HCT116 (cell line): Measurements from ENCODE around the gene THSD8. TPM values are rescaled to one million over a fixed set of nuclear protein-coding genes. Genes with fewer than 3 reads are reported as not detected.

Experiments
- ATAC-seq: fragments of 200-7000 bp; cut with Tn5 transposase; 2 replicates; pipeline ENCODE4 v1.9.1; 2020; ENCODE audit warnings: mild to moderate bottlenecking, moderate library complexity
- BruUV-seq: library from RNA; stranded (reverse); fragments of 400-500 nt; replicated peaks from 2 replicates; lab custom pipeline; 2021; lab: Mats Ljungman, UMichigan
- CTCF ChIA-PET: fragments of 300-600 bp; sonication (Branson Sonifier 250); formaldehyde crosslinking; loops from one replicate; lab custom pipeline; 2021; ENCODE audit warnings: antibody characterized with exemption; lab: Charles Lee
- POLR2A ChIA-PET: fragments of 300-600, 350-600 bp; sonication (Branson Sonifier 250); formaldehyde crosslinking; loops from one replicate; lab custom pipeline; 2021; ENCODE audit warnings: antibody characterized with exemption; lab: Charles Lee
- RAD21 ChIA-PET, 2 experiments: fragments of 300-600 bp; sonication (Branson Sonifier 250); formaldehyde crosslinking; loops; one replicate each; lab custom pipeline; 2023; ENCODE audit warnings: low total read pairs in 2 of 2; ENCODE audit not compliant: uncharacterized antibody in 2 of 2, unreplicated experiment in 2 of 2, low non-redundant PET in 1 of 2; lab: Charles Lee
- DNase-seq: peaks from one replicate; pipeline ENCODE4 v3.0.0-alpha.2; 2010; ENCODE audit warnings: low read depth, low spot score
- H2AFZ ChIP-seq: fragments of 200-600 bp; shearing (Covaris generic), sonication (generic); 2 replicates; pipeline ENCODE4 v1.6.1; 2017; ENCODE audit warnings: low read depth, mixed run types, mixed read lengths, antibody characterized with exemption, low read length; ENCODE audit not compliant: poor library complexity, severe bottlenecking
- H3K27ac ChIP-seq: 2 replicates; pipeline ENCODE4 v1.5.1; 2012; ENCODE audit warnings: low read depth, low read length
- H3K27me3 ChIP-seq: fragments of 200-600 bp; sonication (generic); 2 replicates; pipeline ENCODE4 v1.6.1; 2016; ENCODE audit warnings: mixed run types, low read length, mixed read lengths; ENCODE audit not compliant: insufficient read depth
- H3K36me3 ChIP-seq, 2 experiments: fragments of 200-500 bp in 1 of 2; fragments of 200-600 bp in 1 of 2; sonication (Bioruptor generic) in 1 of 2; sonication (generic) in 1 of 2; 2 replicates each; pipeline versions ENCODE4 v1.5.1 to v1.6.1; 2014 to 2016; ENCODE audit warnings: low read length in 2 of 2, inconsistent platforms in 1 of 2, mixed read lengths in 1 of 2, mixed run types in 1 of 2; ENCODE audit not compliant: insufficient read depth in 2 of 2, control insufficient read depth in 1 of 2
- H3K4me1 ChIP-seq, 2 experiments: fragments of 200-600 bp in 1 of 2; sonication (generic) in 1 of 2; 2 replicates each; pipeline versions ENCODE4 v1.5.1 to v1.6.1; 2012 to 2017; ENCODE audit warnings: low read length in 2 of 2, inconsistent platforms in 1 of 2, mild to moderate bottlenecking in 1 of 2, mixed read lengths in 1 of 2, mixed run types in 1 of 2, moderate library complexity in 1 of 2; ENCODE audit not compliant: insufficient read depth in 2 of 2, control insufficient read depth in 1 of 2
- H3K4me2 ChIP-seq: fragments of 200-600 bp; sonication (generic); 2 replicates; pipeline ENCODE4 v1.6.1; 2017; ENCODE audit warnings: mixed run types, low read length, mixed read lengths
- H3K4me3 ChIP-seq, 2 experiments: fragments of 200-600 bp in 1 of 2; sonication (generic) in 1 of 2; replicated peaks in 1 of 2; 2 replicates each; pipeline ENCODE4 v1.5.1; 2011 to 2016; ENCODE audit warnings: low read length in 2 of 2, control low read depth in 1 of 2, low read depth in 1 of 2, mild to moderate bottlenecking in 1 of 2, mixed read lengths in 1 of 2, mixed run types in 1 of 2
- H3K79me2 ChIP-seq: fragments of 200-600 bp; sonication (generic); 2 replicates; pipeline ENCODE4 v1.6.1; 2017; ENCODE audit warnings: mild to moderate bottlenecking, mixed run types, low read length, moderate library complexity, mixed read lengths; ENCODE audit not compliant: insufficient read depth
- H3K9ac ChIP-seq: fragments of 200-600 bp; sonication (generic); 2 replicates; pipeline ENCODE4 v1.6.1; 2016; ENCODE audit warnings: low read length, mixed read lengths
- H3K9me2 ChIP-seq: fragments of 200-600 bp; sonication (generic), shearing (Covaris generic); 2 replicates; pipeline ENCODE4 v1.6.1; 2017; ENCODE audit warnings: mixed run types, mild to moderate bottlenecking, moderate library complexity; ENCODE audit not compliant: insufficient read depth
- H3K9me3 ChIP-seq, 2 experiments: fragments of 200-500 bp in 1 of 2; fragments of 200-600 bp in 1 of 2; sonication (Bioruptor generic) in 1 of 2; sonication (generic) in 1 of 2; 2 replicates each; pipeline ENCODE4 v1.6.1; 2014 to 2017; ENCODE audit warnings: low read length in 2 of 2, mixed read lengths in 2 of 2, inconsistent platforms in 1 of 2, low read depth in 1 of 2, mild to moderate bottlenecking in 1 of 2, mixed run types in 1 of 2, moderate library complexity in 1 of 2; ENCODE audit not compliant: control insufficient read depth in 1 of 2, insufficient read depth in 1 of 2
- H4K20me1 ChIP-seq: fragments of 200-600 bp; sonication (generic), shearing (Covaris generic); 2 replicates; pipeline ENCODE4 v1.6.1; 2017; ENCODE audit warnings: mixed run types, mild to moderate bottlenecking, moderate library complexity; ENCODE audit not compliant: insufficient read depth
- ATF3 ChIP-seq: IDR thresholded peaks from 2 replicates; pipeline ENCODE4 v1.6.1; 2012
- CBX3 ChIP-seq: IDR thresholded peaks from 2 replicates; pipeline ENCODE4 v1.6.1; 2012; ENCODE audit warnings: low read depth
- CTCF ChIP-seq, 3 experiments: fragments of 200-600 bp in 1 of 3; sonication (generic) in 1 of 3; IDR thresholded peaks in 2 of 3; conservative IDR thresholded peaks in 1 of 3; 2 replicates each; pipeline ENCODE4 v1.5.1; 2012 to 2017; ENCODE audit warnings: low read depth in 2 of 3, low read length in 2 of 3, antibody characterized with exemption in 1 of 3, borderline replicate concordance in 1 of 3, control low read depth in 1 of 3, mild to moderate bottlenecking in 1 of 3, mixed read lengths in 1 of 3, mixed run types in 1 of 3, moderate library complexity in 1 of 3; ENCODE audit not compliant: insufficient read depth in 1 of 3
- EGR1 ChIP-seq: IDR thresholded peaks from 2 replicates; pipeline ENCODE4 v1.6.1; 2012; ENCODE audit warnings: low read depth
- ELF1 ChIP-seq: IDR thresholded peaks from 2 replicates; pipeline ENCODE4 v1.6.1; 2012; ENCODE audit warnings: low read depth, borderline replicate concordance
- EZH2 ChIP-seq: fragments of 200-600 bp; sonication (generic); IDR thresholded peaks from 2 replicates; pipeline ENCODE4 v1.6.1; 2017; ENCODE audit warnings: antibody characterized with exemption, mixed run types
- FOSL1 ChIP-seq: IDR thresholded peaks from 2 replicates; pipeline ENCODE4 v1.6.1; 2012; ENCODE audit warnings: low read depth
- JUND ChIP-seq: IDR thresholded peaks from 2 replicates; pipeline ENCODE4 v1.6.1; 2012
- MAX ChIP-seq: IDR thresholded peaks from 2 replicates; pipeline ENCODE4 v1.6.1; 2012
- POLR2A ChIP-seq: IDR thresholded peaks from 2 replicates; pipeline ENCODE4 v1.7.0; 2011; ENCODE audit warnings: borderline replicate concordance; ENCODE audit not compliant: insufficient read depth, insufficient read length; ENCODE audit errors: extremely low read depth
- POLR2AphosphoS5 ChIP-seq: IDR thresholded peaks from 2 replicates; pipeline ENCODE4 v1.6.1; 2011; ENCODE audit warnings: mild to moderate bottlenecking, low read depth, low read length, moderate library complexity
- RAD21 ChIP-seq: IDR thresholded peaks from 2 replicates; pipeline ENCODE4 v1.6.1; 2012; ENCODE audit warnings: low read depth, mild to moderate bottlenecking
- REST ChIP-seq: IDR thresholded peaks from 2 replicates; pipeline ENCODE4 v1.6.1; 2012; ENCODE audit warnings: low read depth
- SIN3A ChIP-seq: IDR thresholded peaks from 2 replicates; pipeline ENCODE4 v1.6.1; 2012; ENCODE audit warnings: low read depth
- SP1 ChIP-seq: IDR thresholded peaks from 2 replicates; pipeline ENCODE4 v1.6.1; 2012; ENCODE audit warnings: low read depth
- SRF ChIP-seq: IDR thresholded peaks from 2 replicates; pipeline ENCODE4 v1.6.1; 2012; ENCODE audit warnings: low read depth
- TCF7L2 ChIP-seq: IDR thresholded peaks from 2 replicates; pipeline ENCODE4 v1.7.0; 2011; ENCODE audit warnings: borderline replicate concordance, inconsistent platforms; ENCODE audit not compliant: insufficient read depth, insufficient read length; ENCODE audit errors: extremely low read depth
- YY1 ChIP-seq: IDR thresholded peaks from 2 replicates; pipeline ENCODE4 v1.6.1; 2011; ENCODE audit warnings: low read length, low read depth, moderate library complexity, mild to moderate bottlenecking; ENCODE audit not compliant: insufficient replicate concordance; ENCODE audit errors: extremely low read depth
- ZFX ChIP-seq: fragments of 450-650 bp; IDR thresholded peaks from 2 replicates; pipeline ENCODE4 v1.6.1; 2017
- ZNF274 ChIP-seq: fragments of 200-500 bp; sonication (Bioruptor generic); IDR thresholded peaks from 2 replicates; pipeline ENCODE4 v1.6.1; 2014; ENCODE audit warnings: mild to moderate bottlenecking, low read depth, low read length, inconsistent platforms
- intact Hi-C: fragments of 100-400 bp; cut with micrococcal nuclease; formaldehyde crosslinking; loops from 2 replicates; pipeline ENCODE4 v1.10.0; 2022
- total RNA-seq: library from RNA; stranded (reverse); gene quantifications from one replicate; pipeline ENCODE4 v1.2.1, GENCODE V29; 2021; ENCODE audit not compliant: unreplicated experiment

Gene THSD8
- total RNA-seq, 1 experiment from 2014 or later, result 33.3 TPM

- peak within 1 kb of the TSS; percentile 78 for H3K9ac ChIP-seq
- ChIA-PET RAD21 (interaction anchor here (1.0 to 1.5 kb wide), 4 partner anchors 9 to 21 kb away, joined by 3 to 4 read pairs (median 4); no protein-coding TSS in a partner anchor), POLR2A (interaction anchor here (0.8 to 8.8 kb wide), 4 partner anchors 12 to 60 kb away, joined by 3 to 172 read pairs (median 4); partner anchors contain the start of genes GET3 and JUNB), CTCF (interaction anchor here (0.7 to 7.0 kb wide), 10 partner anchors 8 to 73 kb away, joined by 3 to 88 read pairs (median 5); partner anchors contain the start of genes JUNB and RTBDN)
- H3K4me2 ChIP-seq, result peak within 1 kb of the TSS; percentile 99
- no peaks in the 10 kb centered on the region for H4K20me1 ChIP-seq
- TSS peak; percentile 54 for BruUV-seq
- H3K4me3 ChIP-seq, result peak within 1 kb of the TSS; percentile 80 to 83
- H3K79me2 ChIP-seq, result peaks cover 6% of the 10 kb centered on the region; the same call in 1 of the 2 replicates
- peak within 1 kb of the TSS; percentile 94 for H3K27ac ChIP-seq
- H2AFZ ChIP-seq, result peak within 1 kb of the TSS; percentile 59
- peak; percentile 95 for DNase-seq
- intact Hi-C loops, result loop anchor here (5.0 kb wide), 1 partner anchor 72 kb away; no protein-coding TSS in a partner anchor
- H3K9me2 ChIP-seq, result no peaks in the 10 kb centered on the region
- peak; percentile 76 for ATAC-seq
- H3K36me3 ChIP-seq, result peaks cover 0 to 4% of the 10 kb centered on the region in 2 experiments; a peak in 1 of 4 replicates
- no peaks in the 10 kb centered on the region for H3K9me3 ChIP-seq
- H3K27me3 ChIP-seq, result no peaks in the 10 kb centered on the region
- peaks cover 41 to 70% of the 10 kb centered on the region in 2 experiments for H3K4me1 ChIP-seq
- TF ChIP-seq TCF7L2 (no peak), REST (no peak), POLR2AphosphoS5 (peak; percentile 73), CTCF (IDR thresholded peaks at IDR 0.05 in 2 of 3, conservative IDR thresholded peaks at IDR 0.05 in 1 of 3; ENCODE audit: borderline replicate concordance in 1 of 3, insufficient read depth in 1 of 3, low read depth in 2 of 3, low read length in 2 of 3) (no peak), SIN3A (peak; percentile 52; the same call in 1 of the 2 replicates), JUND (no peak), RAD21 (no peak), ATF3 (no peak), ZNF274 (no peak), YY1 (peak; percentile 50), POLR2A (no peak), ZFX (peak; percentile 42; the same call in 1 of the 2 replicates), SRF (no peak), CBX3 (no peak), MAX (peak; percentile 96), EZH2 (no peak), FOSL1 (no peak), EGR1 (no peak), ELF1 (no peak), SP1 (peak; percentile 88)
Observed at GRCh38 chr19:12774588-12775555, 27.0 kb upstream of the THSD8 start, which contains the start of gene HOOK2. Gene HOOK2 (minus strand): TSS chr19:12775552. CDS start chr19:12775449, 103 bp downstream.
